Calu3 (cell line): Measurements from ENCODE around the gene HIVEP2. TPM values are rescaled to one million over a fixed set of nuclear protein-coding genes. Genes with fewer than 3 reads are reported as not detected.

Experiments used
- BruUV-seq: library from RNA; stranded (reverse); fragments of 400-500 nt; replicated peaks from 2 replicates; lab custom pipeline; 2021; lab: Mats Ljungman, UMichigan
- CTCF ChIA-PET: fragments of 300-600 bp; sonication (Branson Sonifier 250); formaldehyde crosslinking; loops from one replicate; lab custom pipeline; 2022; ENCODE audit warnings: antibody characterized with exemption; lab: Charles Lee
- DNase-seq: peaks from one replicate; pipeline ENCODE4 v3.0.0; 2022
- H3K27ac Mint-ChIP-seq: one replicate; pipeline ENCODE4 v1.8.0; 2022; ENCODE audit warnings: mixed read lengths; ENCODE audit not compliant: unreplicated experiment
- H3K27me3 Mint-ChIP-seq: one replicate; pipeline ENCODE4 v1.8.0; 2022; ENCODE audit warnings: mixed read lengths; ENCODE audit not compliant: unreplicated experiment
- H3K36me3 Mint-ChIP-seq: one replicate; pipeline ENCODE4 v1.8.0; 2022; ENCODE audit warnings: mild to moderate bottlenecking, moderate library complexity, mixed read lengths; ENCODE audit not compliant: insufficient read depth, unreplicated experiment
- H3K4me1 Mint-ChIP-seq: one replicate; pipeline ENCODE4 v1.8.0; 2022; ENCODE audit warnings: mild to moderate bottlenecking, low read depth, mixed read lengths; ENCODE audit not compliant: unreplicated experiment
- H3K4me3 Mint-ChIP-seq: one replicate; pipeline ENCODE4 v1.8.0; 2022; ENCODE audit warnings: mild to moderate bottlenecking, low read depth, moderate library complexity, mixed read lengths; ENCODE audit not compliant: unreplicated experiment
- H3K9me3 Mint-ChIP-seq: one replicate; pipeline ENCODE4 v1.8.0; 2022; ENCODE audit warnings: low read depth, mixed read lengths; ENCODE audit not compliant: unreplicated experiment
- CTCF ChIP-seq: fragments of 200-600 bp; IDR thresholded peaks from one replicate; pipeline ENCODE4 v1.8.0; 2022; ENCODE audit warnings: antibody characterized with exemption; ENCODE audit not compliant: unreplicated experiment
- intact Hi-C: fragments of 100-400 bp; cut with micrococcal nuclease; formaldehyde crosslinking; loops from one replicate; pipeline ENCODE4 v1.10.0; 2022; ENCODE audit not compliant: unreplicated experiment
- total RNA-seq: library from RNA; stranded (reverse); gene quantifications from 2 replicates; pipeline ENCODE4 v1.2.3, GENCODE V29; 2022

The HIVEP2 gene
- total RNA-seq, 1 experiment from 2014 or later = 18.4 TPM

GRCh38 chr6:142860498-142860897 lies 84.5 kb downstream of the HIVEP2 start:
- CTCF ChIA-PET = no interaction called here
- intact Hi-C loops = no loop called here
- no peak for TF ChIP-seq CTCF
- DNase-seq = no peak
- Mint-ChIP-seq H3K4me1 (peaks cover 27% of the 10 kb centered on the region), H3K27me3 (no peaks in the 10 kb centered on the region), H3K9me3 (no peaks in the 10 kb centered on the region), H3K4me3 (no peak overlapping the region), H3K36me3 (no peaks in the 10 kb centered on the region), H3K27ac (no peak overlapping the region)
- no TSS peak for BruUV-seq

DNA sequence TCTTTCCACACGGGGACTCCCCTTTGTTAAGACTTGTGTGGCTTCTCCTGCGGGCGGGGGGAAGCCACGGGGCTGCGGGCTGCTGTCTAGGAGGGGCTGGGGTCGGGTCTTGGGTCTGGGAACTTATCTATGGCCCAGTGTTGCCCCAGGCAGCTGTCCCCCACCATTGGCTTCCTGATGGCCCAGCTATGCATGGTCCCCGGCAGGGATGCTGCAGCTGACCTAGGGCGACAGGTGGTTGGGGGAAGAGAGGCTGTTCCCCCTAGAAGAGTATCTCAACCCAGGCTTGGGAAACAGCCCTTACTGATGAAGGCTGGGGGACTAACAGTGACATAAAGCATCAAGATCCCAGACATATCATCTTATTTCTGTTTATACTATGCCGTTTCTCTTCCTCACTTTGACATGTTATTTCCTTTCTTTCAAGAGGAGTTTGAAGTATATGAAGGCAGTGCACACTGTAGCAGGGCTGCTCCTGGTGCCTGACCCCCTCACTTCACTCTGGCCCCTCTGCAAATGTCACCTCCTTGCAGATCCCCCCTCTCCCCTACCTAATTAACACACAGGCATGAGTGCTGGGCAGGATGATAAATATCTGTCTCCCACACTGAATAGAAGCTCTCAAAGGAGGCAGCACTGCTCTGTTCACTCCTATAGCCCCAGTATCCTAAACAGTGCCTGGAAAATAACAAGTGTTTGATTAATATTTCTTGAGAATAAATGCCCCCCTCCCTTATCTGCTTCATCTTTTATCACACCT lies 87.0 kb downstream of the HIVEP2 start:
- CTCF ChIA-PET = no interaction called here
- no peak for DNase-seq
- Mint-ChIP-seq H3K9me3 (no peaks in the 10 kb centered on the region), H3K27ac (no peak overlapping the region), H3K27me3 (no peaks in the 10 kb centered on the region), H3K4me1 (peaks cover 38% of the 10 kb centered on the region), H3K4me3 (no peak overlapping the region), H3K36me3 (peaks cover 8% of the 10 kb centered on the region)
- intact Hi-C loops = no loop called here
- TF ChIP-seq CTCF = no peak
- no TSS peak for BruUV-seq

DNA sequence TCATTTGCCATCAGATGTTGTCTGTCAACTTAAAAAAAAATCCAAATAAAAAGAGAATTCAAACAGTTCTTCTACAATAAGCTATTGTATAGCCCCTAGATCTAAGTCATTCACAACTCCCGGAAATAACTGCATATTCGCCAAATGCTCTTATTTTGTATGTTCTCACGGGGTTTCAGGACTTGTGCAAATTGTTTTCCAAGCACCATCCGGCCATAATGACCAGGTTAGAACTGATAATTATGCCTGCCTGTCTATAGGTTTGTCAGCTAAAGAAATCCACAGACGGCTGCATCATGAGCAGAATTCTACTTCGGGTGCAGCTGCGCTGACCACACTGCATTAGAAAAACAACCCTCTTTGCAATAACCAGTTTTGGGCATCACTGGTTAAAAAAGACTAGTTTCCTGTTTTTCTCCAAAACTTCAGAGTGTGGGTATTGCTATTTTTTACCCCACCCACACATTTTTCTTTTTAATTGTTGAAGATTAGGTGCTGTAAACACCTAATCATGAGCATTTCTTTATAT lies 87.7 kb downstream of the HIVEP2 start:
- H3K4me1 Mint-ChIP-seq = peaks cover 45% of the 10 kb centered on the region
- H3K27ac Mint-ChIP-seq = no peak overlapping the region
- no TSS peak for BruUV-seq
- no peak overlapping the region for H3K4me3 Mint-ChIP-seq
- no peaks in the 10 kb centered on the region for H3K9me3 Mint-ChIP-seq
- no peak for TF ChIP-seq CTCF
- intact Hi-C loops = no loop called here
- CTCF ChIA-PET = no interaction called here
- no peaks in the 10 kb centered on the region for H3K27me3 Mint-ChIP-seq
- H3K36me3 Mint-ChIP-seq = peaks cover 8% of the 10 kb centered on the region
- no peak for DNase-seq

DNA sequence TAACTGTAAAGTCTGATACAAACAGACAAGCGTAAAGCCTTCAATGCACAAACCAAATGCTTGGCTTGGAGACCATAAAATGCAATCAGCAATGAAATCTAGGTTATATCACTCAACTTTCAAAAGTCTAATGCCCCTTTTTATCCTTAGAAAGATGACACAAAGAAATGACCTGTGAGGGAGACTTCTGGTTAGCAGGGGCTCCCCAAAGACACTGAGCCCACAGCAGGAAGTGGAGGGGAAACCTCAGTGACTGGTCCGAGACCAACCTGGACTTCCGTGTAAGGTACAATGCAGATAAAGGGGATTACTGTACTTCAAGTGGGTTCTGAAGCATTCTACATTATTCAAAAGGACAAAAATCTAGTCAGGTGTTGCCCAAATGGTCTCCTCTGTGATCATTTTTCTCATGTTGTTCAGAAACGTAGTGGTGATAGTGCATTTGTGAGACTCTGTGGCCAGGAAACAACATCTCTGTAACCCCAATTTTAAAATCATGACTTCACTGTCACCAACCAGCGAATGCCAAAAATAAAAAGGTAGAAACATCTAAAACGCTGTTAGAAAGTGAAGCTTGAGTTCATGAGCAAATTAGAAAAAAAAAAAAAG lies 88.2 kb downstream of the HIVEP2 start:
- no peak for TF ChIP-seq CTCF
- no peak for DNase-seq
- Mint-ChIP-seq H3K4me1 (peaks cover 50% of the 10 kb centered on the region), H3K27ac (no peak overlapping the region), H3K9me3 (no peaks in the 10 kb centered on the region), H3K4me3 (no peak overlapping the region), H3K36me3 (peaks cover 8% of the 10 kb centered on the region), H3K27me3 (no peaks in the 10 kb centered on the region)
- CTCF ChIA-PET = no interaction called here
- intact Hi-C loops = no loop called here
- no TSS peak for BruUV-seq
